AG08396 (cell line): Measurements from ENCODE around the gene TIGIT.

Experiments used
- DNase-seq: peaks from one replicate; pipeline ENCODE4 v3.0.0; 2012; ENCODE audit warnings: low spot score, mixed read lengths

TIGIT gene

DNA sequence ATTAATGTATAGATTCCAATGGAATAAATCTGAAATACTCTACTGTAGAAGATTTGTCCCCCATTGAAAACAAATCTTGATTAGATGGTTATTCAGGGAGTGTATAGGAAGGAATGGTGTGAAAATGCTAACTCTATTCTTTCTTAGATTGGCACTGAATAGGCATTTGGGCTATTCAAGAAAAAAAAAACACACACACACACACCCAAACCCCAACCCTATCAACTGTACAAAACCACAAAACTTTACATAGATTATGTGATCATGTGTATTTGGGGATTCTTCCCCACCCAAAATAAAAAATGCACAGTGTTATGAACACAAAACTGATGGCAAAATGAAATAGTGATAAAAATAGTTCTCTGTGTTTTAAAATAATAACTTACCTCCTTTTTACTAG is 61.8 kb downstream of the TIGIT start:
- DNase-seq = no peak

DNA sequence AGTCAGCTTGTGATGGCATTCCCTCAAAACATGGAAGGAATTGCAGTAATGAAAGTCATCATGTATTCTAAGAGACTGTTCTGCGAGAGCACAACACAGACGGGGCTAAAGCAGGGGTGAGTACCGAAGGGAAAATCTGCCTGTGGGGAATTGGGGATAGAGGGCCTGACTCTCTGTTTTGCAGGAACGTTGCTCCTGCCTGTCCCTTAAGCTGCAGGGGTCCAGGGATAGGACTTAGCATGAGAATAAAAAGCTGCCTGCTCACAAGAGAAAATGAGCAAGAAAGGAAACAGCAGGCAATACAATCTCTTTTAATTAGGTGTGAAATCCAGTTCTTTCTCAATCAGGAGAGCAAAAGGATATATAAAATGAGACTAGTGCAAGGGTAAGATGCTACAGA is 62.2 kb downstream of the TIGIT start:
- DNase-seq = no peak

DNA sequence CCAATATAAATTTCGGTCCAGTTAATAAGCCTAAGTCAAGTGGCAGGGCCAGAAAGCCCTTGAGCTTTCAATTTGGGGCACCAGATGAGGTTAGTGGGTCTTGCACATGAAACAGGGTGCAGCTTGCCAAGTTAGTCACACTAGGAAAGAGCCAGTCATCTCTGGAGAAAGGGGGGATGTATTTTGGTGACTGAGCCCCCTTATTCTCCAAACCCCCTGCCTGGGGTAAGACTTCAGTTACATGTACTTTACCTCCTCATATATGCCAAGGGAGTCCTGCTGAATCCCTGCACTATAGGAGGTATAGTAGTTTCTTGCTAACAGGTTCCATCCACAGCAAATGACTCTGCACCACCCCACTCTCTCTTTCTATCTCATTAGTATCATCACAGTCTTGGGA is 62.7 kb downstream of the TIGIT start:
- DNase-seq = no peak
